Activated CD8-positive, alpha-beta memory T cell treated with anti-CD3 and anti-CD28 coated beads, Interleukin-2, amount 10 ng/mL, durations not matched to agents 7 days and 5 days (primary cell): ENCODE data around the gene COL2A1. TPM values are rescaled to one million over a fixed set of nuclear protein-coding genes. Genes with fewer than 3 reads are reported as not detected.

Source experiments
- ATAC-seq: fragments of 150-1000 bp; cut with Tn5 transposase; one replicate; pipeline ENCODE4 v1.10.0; 2021; ENCODE audit warnings: moderate library complexity
- CTCF ChIA-PET: fragments of 350-600 bp; sonication (Branson Sonifier 250); formaldehyde crosslinking; loops from one replicate; lab custom pipeline; 2021; ENCODE audit warnings: antibody characterized with exemption; lab: Charles Lee
- DNase-seq: peaks from one replicate; pipeline ENCODE4 v3.0.0-alpha.2; 2020
- H3K27ac Mint-ChIP-seq: one replicate; pipeline ENCODE4 v1.8.0; 2021; ENCODE audit warnings: mild to moderate bottlenecking, mixed read lengths
- H3K27me3 Mint-ChIP-seq: one replicate; pipeline ENCODE4 v1.8.0; 2021; ENCODE audit warnings: mixed read lengths
- H3K36me3 Mint-ChIP-seq: one replicate; pipeline ENCODE4 v1.8.0; 2021; ENCODE audit warnings: mild to moderate bottlenecking, mixed read lengths
- H3K4me1 Mint-ChIP-seq: one replicate; pipeline ENCODE4 v1.8.0; 2021; ENCODE audit warnings: mixed read lengths
- H3K4me3 Mint-ChIP-seq: one replicate; pipeline ENCODE4 v1.8.0; 2021; ENCODE audit warnings: mild to moderate bottlenecking, moderate library complexity, mixed read lengths
- H3K9me3 Mint-ChIP-seq: one replicate; pipeline ENCODE4 v1.8.0; 2022; ENCODE audit warnings: low read depth, mixed read lengths
- total RNA-seq, 2 experiments: library from RNA; stranded (reverse); gene quantifications; one replicate each; pipeline ENCODE4 v1.2.3, GENCODE V29; 2021

COL2A1 gene
- total RNA-seq, 2 experiments from 2014 or later, result 0.33 TPM; not detected in 1

DNA sequence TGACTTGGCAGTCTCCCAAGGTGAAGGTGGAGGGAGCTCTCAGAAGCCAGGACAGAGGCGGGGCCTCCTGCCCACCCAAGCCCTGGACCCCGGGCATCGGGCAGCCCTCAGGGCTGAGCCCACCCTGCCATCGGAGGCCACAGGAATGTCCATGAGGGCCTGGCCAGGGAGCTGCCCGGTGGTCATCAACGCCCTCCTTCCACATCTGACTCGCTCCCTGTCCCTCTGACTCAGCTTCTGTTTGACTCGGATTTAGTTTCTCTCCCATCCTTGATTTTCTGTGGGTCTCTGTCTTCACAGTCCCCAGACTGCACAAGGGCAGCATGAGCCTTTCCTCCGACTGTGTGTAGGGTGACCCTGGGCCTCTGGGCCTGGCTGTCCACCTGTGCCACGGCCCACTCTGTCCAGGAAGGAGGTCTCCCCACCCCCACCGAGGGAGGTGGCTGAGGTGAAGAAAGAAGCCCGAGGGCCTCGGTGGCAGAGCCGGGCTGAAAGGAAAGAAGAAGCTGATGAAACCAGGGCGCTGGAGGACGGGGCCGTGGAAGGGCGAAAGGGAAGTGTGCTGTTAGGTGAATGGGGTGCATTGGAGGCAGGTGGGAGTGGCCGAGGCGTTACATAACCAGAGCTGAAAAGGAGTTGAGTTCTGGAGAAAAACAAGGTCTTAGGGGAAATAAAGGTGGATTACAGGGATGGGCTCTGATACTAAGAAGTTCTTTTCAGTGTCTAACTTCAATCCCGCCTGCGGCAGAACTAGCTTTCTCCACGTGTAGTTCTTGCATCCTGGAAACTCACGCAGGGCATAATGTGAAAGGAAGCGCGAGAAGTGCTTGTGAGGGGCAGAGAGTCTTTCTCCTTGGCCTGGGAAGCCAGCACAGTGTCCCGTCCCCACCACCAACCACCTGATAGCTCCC lies 57.6 kb downstream of the COL2A1 start:
- CTCF ChIA-PET, result interaction anchor here (0.9 to 5.9 kb wide), 6 partner anchors 12 to 41 kb away, joined by 3 to 34 read pairs (median 3); partner anchors contain the start of genes TMEM106C and VDR
- H3K4me1 Mint-ChIP-seq, result peaks cover 4% of the 10 kb centered on the region
- no peak for DNase-seq
- no peaks in the 10 kb centered on the region for H3K9me3 Mint-ChIP-seq
- ATAC-seq, result no peak
- H3K27ac Mint-ChIP-seq, result no peak overlapping the region
- peaks cover 5% of the 10 kb centered on the region for H3K27me3 Mint-ChIP-seq
- no peaks in the 10 kb centered on the region for H3K36me3 Mint-ChIP-seq
- H3K4me3 Mint-ChIP-seq, result no peak overlapping the region

DNA sequence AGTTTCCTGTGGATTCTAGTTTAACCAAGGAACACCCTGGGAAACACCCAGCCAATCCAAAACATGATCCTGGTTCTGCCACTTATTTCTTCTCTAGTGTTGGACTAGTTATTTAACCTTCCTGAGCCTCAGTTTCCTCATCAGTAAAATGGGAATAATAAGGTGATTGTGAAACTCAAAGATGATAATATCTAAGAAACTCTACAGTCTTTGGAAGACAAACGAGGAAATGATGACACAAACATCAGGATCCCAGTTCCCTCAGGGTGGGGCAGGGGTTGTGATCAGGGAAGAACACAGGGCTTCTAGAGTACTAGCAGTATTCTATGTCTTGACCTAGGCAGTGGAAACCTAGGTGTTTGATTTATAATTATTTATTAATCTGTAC lies 58.9 kb downstream of the COL2A1 start:
- Mint-ChIP-seq H3K27ac (no peak overlapping the region), H3K36me3 (no peaks in the 10 kb centered on the region), H3K4me3 (no peak overlapping the region), H3K4me1 (peaks cover 4% of the 10 kb centered on the region), H3K9me3 (no peaks in the 10 kb centered on the region), H3K27me3 (peaks cover 16% of the 10 kb centered on the region)
- DNase-seq, result no peak
- ATAC-seq, result no peak
- CTCF ChIA-PET, result interaction anchor here (1.0 kb wide), 1 partner anchor 40 kb away, joined by 3 read pairs; the partner anchor contains the start of gene VDR

DNA sequence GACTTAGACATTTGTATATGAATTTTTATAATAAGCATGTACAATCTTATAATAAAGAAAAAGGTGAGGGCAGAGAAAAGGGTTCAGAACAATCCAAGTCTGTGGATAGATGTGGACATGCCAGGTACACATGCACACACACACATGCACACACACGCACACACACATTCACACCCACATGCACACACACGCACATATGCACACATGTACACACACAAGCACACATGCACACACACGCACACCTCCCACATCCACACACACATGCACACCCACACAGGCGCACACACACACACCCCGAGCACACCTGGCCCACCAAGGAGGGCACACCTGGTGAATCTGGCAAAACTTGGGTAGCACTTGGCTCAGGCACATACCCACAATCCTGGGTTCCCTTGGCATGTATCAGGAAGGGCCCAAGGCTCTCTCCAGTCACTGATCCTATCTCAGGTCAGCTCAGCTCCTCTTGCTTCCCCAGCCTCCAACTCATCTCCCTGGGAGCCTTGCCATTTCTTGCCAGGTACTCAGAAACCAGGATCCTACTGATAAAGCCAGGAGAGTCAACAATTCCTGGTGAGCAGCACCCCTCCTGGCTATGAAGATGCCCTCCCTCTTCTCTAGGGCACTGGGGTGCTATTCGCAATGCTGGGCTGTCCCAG lies 59.5 kb downstream of the COL2A1 start:
- CTCF ChIA-PET, result interaction anchor here (1.3 kb wide), 1 partner anchor 220 kb away, joined by 3 read pairs; no protein-coding TSS in a partner anchor
- no peak overlapping the region for H3K27ac Mint-ChIP-seq
- H3K9me3 Mint-ChIP-seq, result no peaks in the 10 kb centered on the region
- H3K27me3 Mint-ChIP-seq, result peaks cover 16% of the 10 kb centered on the region
- no peak for DNase-seq
- H3K4me3 Mint-ChIP-seq, result no peak overlapping the region
- H3K36me3 Mint-ChIP-seq, result no peaks in the 10 kb centered on the region
- H3K4me1 Mint-ChIP-seq, result peaks cover 4% of the 10 kb centered on the region
- no peak for ATAC-seq

DNA sequence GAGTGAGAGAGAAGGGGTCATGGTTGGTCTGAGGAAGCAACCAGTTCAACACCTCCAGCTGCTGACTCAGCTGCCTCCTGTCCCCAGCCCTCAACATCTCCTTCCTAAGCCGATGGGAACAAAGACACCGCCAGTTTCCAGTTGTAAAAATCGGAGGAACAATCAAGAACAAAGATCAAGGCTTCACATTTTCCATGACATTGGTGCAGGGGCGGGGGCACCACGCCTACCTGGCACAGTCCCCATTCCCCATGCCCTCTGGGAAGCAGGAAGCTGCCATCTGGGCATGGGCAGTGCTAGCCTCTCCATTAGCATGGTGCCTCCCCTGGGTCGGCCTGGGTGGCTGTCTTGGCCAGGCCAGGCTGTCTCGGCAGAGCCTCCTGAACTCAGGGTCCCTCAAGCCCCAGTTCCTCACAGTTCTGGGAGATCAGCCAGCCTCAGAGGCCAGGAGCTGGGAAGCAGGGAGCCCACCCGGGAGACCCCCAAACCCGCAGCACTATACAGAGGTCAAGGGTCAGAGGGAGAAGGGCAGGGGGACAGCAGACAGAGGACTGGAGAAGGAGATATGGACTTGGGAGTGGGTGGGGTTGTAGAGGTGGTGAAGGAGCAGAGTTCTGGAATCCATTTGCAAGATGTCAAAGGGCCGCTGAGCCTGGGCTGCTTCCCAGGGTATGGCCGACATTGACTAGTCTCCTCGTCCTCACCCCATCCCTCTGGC lies 60.5 kb downstream of the COL2A1 start:
- DNase-seq (no peak), ATAC-seq (no peak)
- peaks cover 16% of the 10 kb centered on the region for H3K27me3 Mint-ChIP-seq
- no peak overlapping the region for H3K27ac Mint-ChIP-seq
- H3K4me1 Mint-ChIP-seq, result no peaks in the 10 kb centered on the region
- CTCF ChIA-PET, result interaction anchor here (1.3 kb wide), 1 partner anchor 221 kb away, joined by 3 read pairs; no protein-coding TSS in a partner anchor
- no peaks in the 10 kb centered on the region for H3K36me3 Mint-ChIP-seq
- H3K9me3 Mint-ChIP-seq, result no peaks in the 10 kb centered on the region
- H3K4me3 Mint-ChIP-seq, result no peak overlapping the region

DNA sequence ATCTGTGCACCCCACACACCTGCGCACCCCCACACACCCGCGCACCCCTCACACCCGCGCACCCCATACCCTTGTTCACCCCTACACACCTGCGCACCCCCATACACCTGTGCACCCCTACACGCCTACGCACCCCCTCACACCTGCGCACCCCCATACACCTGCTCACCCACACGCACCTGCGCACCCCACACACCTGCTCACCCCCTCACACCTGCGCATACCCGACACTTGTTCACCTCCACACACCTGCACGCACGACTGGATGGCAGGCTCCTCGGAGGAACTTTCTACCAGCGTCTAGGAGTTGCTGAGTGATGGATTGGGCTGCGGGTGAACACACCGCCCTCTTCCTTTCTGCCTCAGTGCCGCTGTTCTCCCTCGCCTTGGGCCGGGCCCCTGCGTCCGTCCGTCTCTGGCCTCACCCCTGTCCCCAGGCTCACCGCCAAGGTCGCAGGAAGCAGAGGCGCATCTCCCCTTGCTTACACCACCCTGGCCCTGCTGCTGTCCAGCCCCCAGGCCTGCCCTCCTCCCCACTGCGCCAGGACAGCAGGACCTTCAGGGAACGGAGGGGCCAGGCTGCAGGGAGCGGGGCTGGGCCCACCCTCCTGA lies 61.6 kb downstream of the COL2A1 start:
- H3K9me3 Mint-ChIP-seq, result no peaks in the 10 kb centered on the region
- peaks cover 16% of the 10 kb centered on the region for H3K27me3 Mint-ChIP-seq
- H3K4me3 Mint-ChIP-seq, result no peak overlapping the region
- ATAC-seq (no peak), DNase-seq (no peak)
- H3K36me3 Mint-ChIP-seq, result no peaks in the 10 kb centered on the region
- CTCF ChIA-PET, result interaction anchor here (0.6 kb wide), 1 partner anchor 223 kb away, joined by 3 read pairs; no protein-coding TSS in a partner anchor
- no peak overlapping the region for H3K27ac Mint-ChIP-seq
- no peaks in the 10 kb centered on the region for H3K4me1 Mint-ChIP-seq

DNA sequence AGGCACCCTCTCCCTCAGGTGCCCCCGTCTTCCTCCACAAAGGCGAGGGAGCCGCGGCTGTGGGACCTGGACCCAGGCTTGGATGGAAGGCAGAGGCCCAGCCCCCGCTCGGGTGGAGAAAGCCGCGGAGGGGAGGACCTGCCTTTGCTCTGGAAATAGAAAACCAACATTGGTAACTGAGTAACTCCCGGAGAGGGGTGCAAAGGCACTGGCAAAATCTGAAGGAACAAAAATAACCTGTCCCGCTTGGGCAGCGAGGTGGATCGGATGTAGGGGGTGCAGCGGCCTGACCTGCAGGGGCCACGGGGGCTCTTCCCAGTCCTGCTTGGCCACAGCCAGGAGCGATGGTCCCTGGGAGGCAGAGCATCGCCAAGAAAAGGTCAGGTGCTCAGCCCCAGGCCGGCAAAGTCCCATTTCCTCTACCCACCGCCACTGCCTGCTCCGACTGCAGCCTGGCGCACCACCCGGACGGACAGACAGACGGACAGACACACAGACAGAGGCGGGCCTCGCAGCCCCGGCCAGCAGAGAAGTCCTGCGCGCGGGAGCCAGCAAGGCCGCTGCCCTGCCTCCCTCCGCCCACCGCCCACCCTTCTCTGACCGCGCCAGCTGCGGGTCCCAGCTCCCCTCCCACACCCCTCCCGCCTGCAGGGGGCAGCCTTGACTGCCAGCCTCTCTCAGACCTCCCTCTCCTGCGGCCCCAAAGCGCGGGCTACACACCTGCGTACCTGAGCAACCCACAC lies 62.2 kb downstream of the COL2A1 start:
- DNase-seq, result no peak
- H3K4me3 Mint-ChIP-seq, result no peak overlapping the region
- H3K4me1 Mint-ChIP-seq, result no peaks in the 10 kb centered on the region
- H3K36me3 Mint-ChIP-seq, result no peaks in the 10 kb centered on the region
- peaks cover 16% of the 10 kb centered on the region for H3K27me3 Mint-ChIP-seq
- ATAC-seq, result no peak
- no peaks in the 10 kb centered on the region for H3K9me3 Mint-ChIP-seq
- no peak overlapping the region for H3K27ac Mint-ChIP-seq
- CTCF ChIA-PET, result interaction anchor here (0.6 kb wide), 1 partner anchor 224 kb away, joined by 3 read pairs; no protein-coding TSS in a partner anchor

DNA sequence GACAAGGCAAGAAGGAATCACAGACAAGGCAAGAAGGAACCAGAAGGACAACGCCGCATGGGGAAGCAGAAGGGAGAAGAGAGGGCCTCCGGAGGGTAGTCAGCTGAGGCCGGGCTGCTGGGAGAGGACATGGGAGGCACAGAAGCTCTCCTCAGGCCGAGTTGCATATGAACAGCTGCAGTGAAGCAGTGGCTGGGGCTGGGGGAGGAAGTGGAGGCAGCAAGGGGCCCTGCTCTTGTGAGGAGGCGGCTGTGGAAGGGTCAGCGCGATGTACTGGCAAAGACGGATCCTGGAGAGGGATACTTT lies 62.8 kb downstream of the COL2A1 start:
- ATAC-seq (no peak), DNase-seq (no peak)
- peaks cover 16% of the 10 kb centered on the region for H3K27me3 Mint-ChIP-seq
- no peaks in the 10 kb centered on the region for H3K36me3 Mint-ChIP-seq
- H3K4me3 Mint-ChIP-seq, result no peak overlapping the region
- H3K27ac Mint-ChIP-seq, result no peak overlapping the region
- H3K9me3 Mint-ChIP-seq, result no peaks in the 10 kb centered on the region
- no peaks in the 10 kb centered on the region for H3K4me1 Mint-ChIP-seq
- CTCF ChIA-PET, result no interaction called here

DNA sequence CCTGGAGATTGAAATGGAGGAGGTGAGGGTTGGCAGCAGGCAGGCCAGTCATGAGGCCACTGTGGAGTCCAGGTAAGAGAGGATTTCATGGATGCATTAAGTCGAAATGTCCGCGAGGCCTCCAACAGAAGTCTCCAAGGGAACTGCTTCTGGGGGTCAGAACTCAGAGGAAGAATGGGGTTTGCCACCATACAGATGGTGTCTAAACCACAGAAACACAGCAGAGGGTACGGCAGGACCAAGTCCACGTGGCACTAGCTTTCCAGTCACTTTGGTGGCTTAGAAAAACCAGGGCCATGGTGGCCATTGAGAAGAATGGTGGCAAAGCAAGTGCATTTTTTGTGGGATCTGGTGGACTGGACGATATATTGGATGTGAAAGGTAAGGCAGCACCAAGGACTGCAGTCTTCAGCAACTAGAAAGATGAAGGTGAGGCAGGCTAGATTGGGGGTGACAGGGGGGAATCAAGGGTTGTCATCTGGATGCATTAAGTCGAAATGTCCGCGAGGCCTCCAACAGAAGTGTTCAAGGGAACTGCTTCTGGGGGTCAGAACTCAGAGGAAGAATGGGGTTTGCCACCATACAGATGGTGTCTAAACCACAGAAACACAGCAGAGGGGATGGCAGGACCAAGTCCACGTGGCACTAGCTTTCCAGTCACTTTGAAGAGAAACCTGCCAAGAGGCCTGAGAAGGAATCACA lies 63.4 kb downstream of the COL2A1 start:
- Mint-ChIP-seq H3K4me3 (no peak overlapping the region), H3K4me1 (no peaks in the 10 kb centered on the region), H3K27ac (no peak overlapping the region), H3K9me3 (no peaks in the 10 kb centered on the region), H3K36me3 (no peaks in the 10 kb centered on the region), H3K27me3 (peaks cover 20% of the 10 kb centered on the region)
- ATAC-seq (no peak), DNase-seq (no peak)
- CTCF ChIA-PET, result no interaction called here

DNA sequence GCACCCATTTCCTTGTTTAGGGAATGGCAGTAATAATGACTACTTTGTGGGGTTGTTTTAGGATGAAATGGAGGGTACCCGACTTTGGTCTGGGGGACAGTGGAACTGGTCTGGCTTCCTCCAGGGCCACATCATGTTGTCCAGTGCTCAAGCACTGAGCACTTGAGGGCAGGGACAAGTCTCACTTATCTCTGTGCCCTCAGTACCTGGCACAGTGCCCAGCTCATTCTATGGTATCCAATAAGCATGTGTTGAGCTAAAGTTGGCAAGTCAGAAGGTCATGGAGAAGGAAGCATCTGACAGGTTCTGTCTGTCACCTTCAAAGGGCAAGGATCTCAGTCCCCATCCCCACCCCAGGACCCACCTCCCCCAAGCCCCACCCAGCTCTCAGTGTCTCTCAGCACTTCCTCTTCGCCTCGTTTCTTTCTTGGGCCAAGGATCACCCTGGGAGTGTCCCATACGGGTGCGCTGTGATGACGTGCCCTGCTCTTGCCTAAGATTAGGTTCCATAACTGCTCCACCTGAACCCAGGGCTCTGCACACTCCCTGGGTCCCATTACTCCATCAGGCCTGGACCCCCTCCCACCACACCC lies 65.2 kb downstream of the COL2A1 start:
- Mint-ChIP-seq H3K4me3 (no peak overlapping the region), H3K4me1 (no peaks in the 10 kb centered on the region), H3K27ac (no peak overlapping the region), H3K36me3 (no peaks in the 10 kb centered on the region), H3K27me3 (peaks cover 23% of the 10 kb centered on the region), H3K9me3 (no peaks in the 10 kb centered on the region)
- CTCF ChIA-PET, result interaction anchor here (1.4 kb wide), 1 partner anchor 10 kb away, joined by 10 read pairs; no protein-coding TSS in a partner anchor
- ATAC-seq, result no peak
- no peak for DNase-seq

DNA sequence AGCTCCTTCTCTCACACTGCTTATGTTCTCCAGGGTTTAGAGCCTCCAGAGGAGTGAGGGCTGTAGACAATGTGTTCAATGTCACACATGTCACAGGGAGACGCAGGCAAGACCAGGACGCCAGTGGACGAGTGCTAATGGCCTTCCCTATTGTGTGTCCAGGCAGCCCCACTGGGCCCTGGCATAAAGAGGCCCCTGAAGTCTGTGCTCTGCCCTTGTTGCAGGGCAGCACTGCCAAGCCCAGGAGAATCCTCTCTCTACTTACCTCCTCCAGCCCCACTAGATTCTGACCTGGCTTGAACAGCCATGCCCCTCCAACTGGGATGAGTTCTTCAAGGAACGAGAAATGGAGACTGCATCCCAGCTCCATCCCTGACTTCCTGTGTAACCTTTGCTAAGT lies 65.7 kb downstream of the COL2A1 start:
- ATAC-seq (no peak), DNase-seq (peak; percentile 33)
- Mint-ChIP-seq H3K4me1 (no peaks in the 10 kb centered on the region), H3K36me3 (no peaks in the 10 kb centered on the region), H3K27ac (no peak overlapping the region), H3K4me3 (no peak overlapping the region), H3K9me3 (no peaks in the 10 kb centered on the region), H3K27me3 (peaks cover 22% of the 10 kb centered on the region)
- CTCF ChIA-PET, result interaction anchor here (1.4 kb wide), 1 partner anchor 11 kb away, joined by 10 read pairs; no protein-coding TSS in a partner anchor

DNA sequence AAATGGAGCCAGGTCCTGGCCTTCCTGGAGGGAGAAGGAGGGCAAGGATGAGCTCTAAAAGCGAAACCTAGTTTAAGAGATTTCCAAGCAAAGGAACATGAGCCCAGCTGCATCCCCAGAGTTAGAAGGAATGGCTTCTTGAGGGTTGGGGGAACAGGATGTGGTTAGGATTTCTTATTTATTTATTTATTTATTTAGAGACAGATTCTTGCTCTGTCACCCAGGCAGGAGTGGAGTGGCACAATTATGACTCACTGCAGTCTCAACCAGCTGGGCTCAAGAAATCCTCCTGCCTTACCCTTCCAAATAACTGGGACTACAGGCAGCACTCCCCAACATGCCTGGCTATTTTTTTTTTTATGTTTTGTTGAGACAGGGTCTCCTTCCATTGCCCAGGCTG lies 66.2 kb downstream of the COL2A1 start:
- no peaks in the 10 kb centered on the region for H3K9me3 Mint-ChIP-seq
- H3K36me3 Mint-ChIP-seq, result no peaks in the 10 kb centered on the region
- DNase-seq (peak; percentile 12), ATAC-seq (no peak)
- peaks cover 17% of the 10 kb centered on the region for H3K27me3 Mint-ChIP-seq
- H3K4me1 Mint-ChIP-seq, result no peaks in the 10 kb centered on the region
- no peak overlapping the region for H3K4me3 Mint-ChIP-seq
- CTCF ChIA-PET, result interaction anchor here (1.4 kb wide), 1 partner anchor 11 kb away, joined by 10 read pairs; no protein-coding TSS in a partner anchor
- H3K27ac Mint-ChIP-seq, result no peak overlapping the region
